ENCODE results near the gene ZNF581.

ZNF581 gene, protein sequence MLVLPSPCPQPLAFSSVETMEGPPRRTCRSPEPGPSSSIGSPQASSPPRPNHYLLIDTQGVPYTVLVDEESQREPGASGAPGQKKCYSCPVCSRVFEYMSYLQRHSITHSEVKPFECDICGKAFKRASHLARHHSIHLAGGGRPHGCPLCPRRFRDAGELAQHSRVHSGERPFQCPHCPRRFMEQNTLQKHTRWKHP

DNA sequence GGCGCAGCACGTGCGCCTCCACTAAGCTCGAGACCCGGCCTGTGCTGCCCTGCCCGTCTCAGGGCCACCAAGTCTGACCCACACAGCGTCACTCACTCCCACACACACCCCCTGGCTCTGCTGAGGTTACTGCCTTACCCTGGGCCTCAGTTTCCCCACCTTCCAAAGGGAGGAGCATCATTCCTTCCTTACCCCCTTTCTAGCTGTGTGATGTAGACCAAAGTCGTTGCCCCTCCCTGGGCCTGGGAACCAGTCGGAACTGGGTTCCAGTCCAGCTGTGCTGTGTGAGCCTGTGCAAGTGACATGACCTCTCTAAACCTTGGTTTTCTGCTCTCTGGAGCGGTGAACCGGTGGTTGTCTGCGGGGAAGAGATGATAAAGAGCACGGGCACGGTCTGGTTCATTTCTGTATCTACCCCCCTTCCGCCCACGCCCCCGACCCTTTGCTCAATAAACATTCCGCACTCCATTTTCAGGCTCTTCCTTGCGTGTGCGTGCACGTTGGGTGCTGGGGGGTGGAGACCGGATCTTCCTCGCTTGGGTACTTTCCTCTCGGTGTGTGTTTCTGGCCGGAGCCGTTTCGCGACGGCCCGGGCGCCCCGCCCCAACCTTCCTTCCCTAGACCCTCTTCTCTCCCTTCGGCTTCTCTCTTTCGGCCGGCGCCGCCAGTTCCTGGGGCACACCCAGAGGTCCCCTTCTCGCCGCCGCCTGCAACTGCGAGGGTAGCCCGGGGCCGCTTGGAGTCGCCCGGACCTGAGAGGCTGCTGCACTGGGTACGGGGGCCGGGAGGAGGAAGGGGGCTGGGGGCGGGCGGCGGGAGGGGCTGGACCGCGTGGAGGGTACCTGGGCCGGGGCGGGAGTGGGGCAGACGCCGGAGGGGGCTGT, at the start of gene ZNF581:
ZNF581 (plus strand) TSS at position 647 of the 884 bp plus-strand sequence. CDS start 923 bp downstream, outside the sequence.
- peak; percentile 74 for DNase-seq (ENCODE audit: low read depth)

DNA sequence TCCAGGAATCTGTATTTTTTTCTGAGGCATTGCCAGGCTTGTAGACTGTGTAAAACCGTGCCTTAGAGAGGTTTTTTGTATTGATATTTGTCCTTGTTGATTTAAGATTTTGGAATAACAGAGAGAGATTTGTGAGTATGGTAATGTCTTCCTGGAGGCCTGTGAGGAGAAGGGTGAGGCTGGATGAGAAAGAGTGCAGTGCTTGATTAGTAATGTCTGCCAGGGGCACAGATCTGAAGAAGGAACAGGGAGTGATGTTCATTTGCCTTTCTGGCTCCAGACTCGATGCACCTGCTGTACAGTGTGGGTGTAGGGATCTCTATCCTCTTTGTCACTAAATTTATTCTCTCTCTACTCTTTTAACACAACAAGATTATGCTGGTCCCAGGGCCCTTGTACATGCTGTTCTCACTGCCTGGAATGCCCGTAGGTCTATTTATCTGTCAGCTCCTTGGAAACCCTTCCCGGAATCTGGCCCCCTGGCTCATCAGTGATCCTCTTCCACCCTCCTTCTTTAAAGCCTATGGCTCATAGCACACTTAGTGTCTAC, 48.4 kb upstream of the ZNF581 start:
- DNase-seq (ENCODE audit: low read depth) = no peak

DNA sequence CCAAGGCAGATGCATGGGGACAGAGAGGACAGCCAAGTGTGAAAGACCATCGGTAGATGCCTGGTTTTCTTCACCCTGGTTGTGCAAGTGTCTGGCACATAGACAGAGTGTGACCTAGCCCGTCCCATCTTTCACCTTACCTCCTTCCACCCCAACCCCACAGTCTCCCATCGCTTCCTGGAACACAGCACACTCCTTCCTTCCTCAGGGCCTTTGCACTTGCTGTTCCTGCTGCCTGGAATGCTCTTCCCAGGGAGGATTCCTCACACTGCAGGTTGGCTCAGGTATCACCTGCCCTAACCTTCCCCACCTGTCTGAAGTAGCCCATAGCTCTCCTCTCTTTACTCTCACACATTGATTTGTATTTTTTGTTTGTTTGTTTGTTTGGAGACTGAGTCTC, 47.1 kb upstream of the ZNF581 start:
- no peak for DNase-seq (ENCODE audit: low read depth)

DNA sequence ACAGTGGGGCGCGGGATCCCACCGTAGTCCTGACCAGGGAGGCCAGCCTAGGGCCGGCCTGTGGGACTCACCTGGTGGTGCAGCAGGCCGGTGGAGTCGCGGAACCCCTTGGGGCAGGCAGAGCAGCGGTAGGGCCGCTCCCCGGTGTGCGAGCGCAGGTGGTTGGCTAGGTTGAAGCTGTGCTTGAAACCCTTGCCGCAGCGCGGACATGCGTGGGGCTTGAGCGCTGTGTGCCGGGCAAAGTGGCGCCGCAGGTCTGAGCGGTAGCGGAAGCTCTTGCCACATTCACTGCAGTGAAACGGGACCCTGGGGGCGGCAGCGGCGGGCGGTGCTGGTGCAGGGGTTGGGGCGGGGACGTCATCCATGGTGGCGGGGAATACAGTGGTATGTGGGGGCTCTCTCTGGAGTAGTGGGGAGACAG, 45.9 kb upstream of the ZNF581 start:
- DNase-seq (ENCODE audit: low read depth) = no peak

DNA sequence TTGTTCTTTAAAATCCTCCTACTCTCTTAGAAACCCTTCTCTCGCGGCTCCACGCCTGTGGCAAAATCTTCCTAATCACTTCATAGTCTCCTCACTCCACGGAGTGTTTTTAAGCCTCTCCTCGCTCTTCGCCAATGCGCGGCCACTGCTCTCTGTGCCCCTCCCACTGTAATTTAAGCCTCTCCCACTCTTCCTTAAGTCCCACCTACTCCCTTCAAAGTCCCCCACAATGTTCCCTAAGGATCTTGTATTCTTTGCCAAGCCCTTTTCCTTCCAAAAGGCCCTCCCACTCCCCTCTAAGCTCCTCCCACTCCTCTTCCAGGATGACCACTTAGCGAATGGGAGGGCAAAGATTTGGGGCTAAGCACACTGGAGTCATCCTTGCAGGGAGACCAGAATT, 45.4 kb upstream of the ZNF581 start:
- no peak for DNase-seq (ENCODE audit: low read depth)

DNA sequence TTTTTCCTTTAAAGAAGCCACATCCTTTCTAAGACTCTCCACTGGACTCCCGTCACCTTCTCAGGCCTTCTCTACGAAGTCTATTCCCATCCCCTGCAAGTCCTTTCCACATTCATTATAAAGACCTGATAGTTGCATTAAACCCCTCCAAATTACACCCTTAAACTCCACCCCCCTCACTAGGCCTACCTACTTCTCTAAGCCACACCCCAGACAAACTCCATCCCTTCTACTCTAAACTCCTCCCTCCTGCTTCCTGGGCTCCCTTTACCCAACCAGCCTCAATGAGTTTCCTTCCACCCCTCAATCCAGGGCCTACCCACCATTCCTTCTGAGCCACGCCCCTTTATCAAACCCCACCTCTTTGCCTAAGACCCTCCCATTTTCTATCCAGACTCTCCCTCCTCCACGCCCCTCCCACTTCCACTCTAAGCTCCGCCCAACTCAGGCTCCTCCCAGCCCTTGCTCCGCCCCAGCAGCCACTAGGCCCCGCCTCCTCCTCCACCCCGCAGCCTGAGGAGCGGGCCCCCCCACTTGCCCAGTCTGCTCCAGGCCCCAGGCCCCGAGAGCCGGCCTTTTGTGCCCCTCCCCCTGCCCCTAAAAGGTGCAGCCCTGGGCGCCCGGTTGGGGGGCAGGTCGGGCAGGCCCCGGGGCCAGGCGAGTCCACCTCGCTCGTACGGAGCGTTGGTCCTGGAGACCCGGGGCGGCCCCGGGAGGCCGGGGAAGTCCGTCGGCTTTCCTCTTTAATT, 44.6 kb upstream of the ZNF581 start:
- DNase-seq (ENCODE audit: low read depth) = peak; percentile 85

DNA sequence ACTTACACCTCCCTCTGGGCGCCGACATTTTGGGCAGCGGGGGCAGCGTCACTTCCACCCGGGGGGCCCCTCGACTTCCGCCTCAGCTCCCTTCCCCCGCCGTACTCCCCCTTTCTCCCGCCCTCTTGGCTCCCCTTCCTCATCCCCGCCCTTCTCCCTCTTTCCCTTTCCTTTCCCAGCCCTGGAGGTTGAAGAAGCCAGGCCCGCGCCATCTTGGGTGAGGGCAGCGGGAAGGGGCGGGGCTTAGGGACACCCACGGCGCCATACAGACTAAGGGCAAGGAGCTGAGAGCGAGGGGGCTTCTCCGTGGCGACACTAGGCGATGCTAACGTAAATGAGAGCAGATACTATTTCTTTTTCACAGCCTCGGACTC, 44.0 kb upstream of the ZNF581 start, which contains the start of gene FIZ1:
FIZ1 (minus strand) TSS at position 50 of the 374 bp plus-strand sequence. CDS start 1,652 bp downstream, outside the sequence.
- peak; percentile 94 for DNase-seq (ENCODE audit: low read depth)

DNA sequence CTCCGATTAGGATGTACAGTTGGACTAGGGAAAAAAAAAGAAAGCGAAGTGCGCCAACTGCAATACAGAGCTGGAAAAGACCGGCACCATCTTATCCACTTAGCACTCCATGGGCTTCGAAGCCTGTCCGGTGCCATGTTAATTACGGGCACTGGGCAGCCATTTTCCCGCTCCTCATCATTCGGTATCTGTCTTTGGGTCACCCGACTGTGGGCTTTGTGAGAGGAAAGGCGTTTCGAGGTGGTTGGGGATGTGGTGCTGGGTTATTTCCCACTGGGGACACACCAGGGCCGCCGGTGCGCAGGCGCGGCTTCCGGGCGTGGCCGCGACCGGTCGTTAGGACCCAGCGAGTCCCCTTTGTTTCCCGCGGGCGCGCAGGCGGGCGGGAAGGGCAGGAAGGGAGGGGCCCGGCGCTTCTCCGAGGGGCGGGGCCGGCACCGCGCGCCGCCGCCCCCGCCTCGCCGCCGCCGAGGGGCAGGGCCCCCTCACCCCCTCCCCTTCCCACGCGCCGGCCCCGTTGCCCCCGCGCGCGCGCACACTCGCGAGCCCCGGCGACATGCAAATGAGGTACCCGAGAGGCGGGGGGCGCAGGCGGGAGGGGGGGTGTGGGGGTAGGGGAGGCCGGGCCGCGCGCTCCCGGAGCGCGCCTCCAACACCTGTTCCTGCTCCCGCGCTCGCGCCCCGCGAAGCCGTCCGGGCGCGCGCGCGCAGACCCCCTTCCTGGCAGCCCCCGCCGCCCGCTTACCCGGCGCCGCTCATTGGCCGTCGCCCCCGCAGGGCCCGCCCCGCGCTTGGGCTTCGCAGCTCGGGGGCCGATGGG, 43.4 kb upstream of the ZNF581 start, which contains the start of gene ZNF524:
ZNF524 (plus strand) TSS at position 447 of the 820 bp plus-strand sequence. CDS start 1,825 bp downstream, outside the sequence.
- peak; percentile 74 for DNase-seq (ENCODE audit: low read depth)

DNA sequence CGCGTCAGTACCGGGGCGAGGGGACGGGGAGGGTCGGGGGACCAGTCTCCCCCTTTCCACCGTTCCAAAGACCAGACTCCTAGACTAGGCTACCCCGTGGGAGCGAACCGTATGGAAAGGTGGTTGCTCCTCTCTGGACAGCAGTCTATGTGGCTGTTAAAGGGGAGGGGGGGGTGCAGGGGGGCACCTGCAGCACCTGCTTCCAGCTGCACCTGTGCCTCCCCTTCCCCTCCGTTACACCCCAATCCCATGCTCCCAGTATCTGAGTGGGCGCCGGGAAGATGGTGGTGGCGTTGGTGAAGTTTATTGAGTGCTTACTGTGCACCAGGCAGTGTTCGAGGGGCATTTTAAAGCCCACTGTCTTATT, 42.8 kb upstream of the ZNF581 start:
- no peak for DNase-seq (ENCODE audit: low read depth)

DNA sequence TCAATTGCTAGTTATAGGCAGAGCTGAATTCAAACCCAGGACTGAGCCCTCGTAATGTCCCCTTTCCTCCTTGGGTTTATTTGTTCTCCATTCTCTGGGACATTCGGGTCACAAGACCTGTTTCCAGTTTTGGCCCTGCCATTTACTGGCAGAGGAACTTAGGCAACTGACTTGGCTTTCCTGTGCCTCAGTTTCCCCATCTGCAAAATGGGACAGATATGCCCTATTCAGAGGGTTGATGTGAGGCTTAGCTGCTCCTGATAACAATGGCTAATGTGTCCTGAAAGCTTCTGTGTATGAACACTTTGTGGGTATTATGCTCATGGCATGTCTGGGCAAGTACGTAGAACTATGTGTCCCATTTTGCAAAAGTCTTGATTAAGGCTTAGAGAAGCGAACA, 42.4 kb upstream of the ZNF581 start:
- no peak for DNase-seq (ENCODE audit: low read depth)

DNA sequence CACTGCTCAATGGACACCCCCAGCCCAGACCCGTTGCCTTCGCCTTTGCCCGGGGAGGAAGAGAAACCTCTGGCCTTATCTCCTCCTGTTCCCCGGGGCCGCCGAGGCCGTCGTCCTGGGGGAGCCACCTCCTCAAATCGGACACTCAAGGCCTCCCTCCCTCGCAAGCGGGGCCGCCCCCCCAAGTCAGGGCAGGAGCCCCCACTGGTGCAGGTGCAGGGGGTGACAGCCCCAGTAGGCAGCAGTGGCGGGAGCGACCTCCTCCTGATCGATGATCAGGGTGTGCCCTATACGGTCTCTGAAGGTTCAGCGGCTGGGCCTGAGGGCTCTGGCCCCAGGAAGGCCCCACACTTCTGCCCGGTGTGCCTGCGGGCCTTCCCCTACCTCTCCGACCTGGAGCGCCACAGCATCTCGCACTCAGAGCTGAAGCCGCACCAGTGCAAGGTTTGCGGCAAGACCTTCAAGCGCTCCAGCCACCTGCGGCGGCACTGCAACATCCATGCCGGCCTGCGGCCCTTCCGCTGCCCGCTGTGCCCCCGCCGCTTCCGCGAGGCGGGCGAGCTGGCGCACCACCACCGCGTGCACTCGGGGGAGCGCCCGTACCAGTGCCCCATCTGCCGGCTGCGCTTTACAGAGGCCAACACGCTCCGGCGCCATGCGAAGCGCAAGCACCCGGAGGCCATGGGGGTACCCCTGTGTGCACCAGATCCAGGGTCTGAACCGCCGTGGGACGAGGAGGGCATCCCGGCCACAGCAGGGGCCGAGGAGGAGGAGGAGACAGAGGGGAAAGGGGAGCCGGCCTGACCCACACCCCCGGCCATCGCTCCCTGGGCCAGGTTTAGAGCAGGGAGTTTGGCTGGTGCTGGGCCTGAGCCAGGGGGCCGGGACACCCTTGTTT, 41.1 kb upstream of the ZNF581 start:
- DNase-seq (ENCODE audit: low read depth) = no peak

DNA sequence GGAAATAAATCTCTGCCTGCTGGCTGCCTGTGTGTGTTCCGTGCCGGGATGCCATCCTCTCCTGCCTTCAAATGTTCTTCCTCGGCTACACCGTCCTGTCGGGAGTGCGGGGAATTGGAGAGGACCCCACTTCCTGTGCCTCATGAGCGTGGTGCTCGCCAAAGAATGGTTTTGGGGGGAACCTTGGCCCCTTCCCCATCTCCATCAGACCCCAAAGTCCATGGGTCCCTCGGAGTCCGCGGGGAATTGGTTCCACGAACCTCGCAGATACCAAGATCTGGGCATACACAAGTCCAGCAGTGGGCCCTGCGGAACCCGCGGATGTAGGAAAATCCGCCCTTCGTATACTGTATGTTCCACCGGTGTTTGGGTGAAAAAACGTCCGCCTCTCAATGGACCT, 40.3 kb upstream of the ZNF581 start:
- no peak for DNase-seq (ENCODE audit: low read depth)

DNA sequence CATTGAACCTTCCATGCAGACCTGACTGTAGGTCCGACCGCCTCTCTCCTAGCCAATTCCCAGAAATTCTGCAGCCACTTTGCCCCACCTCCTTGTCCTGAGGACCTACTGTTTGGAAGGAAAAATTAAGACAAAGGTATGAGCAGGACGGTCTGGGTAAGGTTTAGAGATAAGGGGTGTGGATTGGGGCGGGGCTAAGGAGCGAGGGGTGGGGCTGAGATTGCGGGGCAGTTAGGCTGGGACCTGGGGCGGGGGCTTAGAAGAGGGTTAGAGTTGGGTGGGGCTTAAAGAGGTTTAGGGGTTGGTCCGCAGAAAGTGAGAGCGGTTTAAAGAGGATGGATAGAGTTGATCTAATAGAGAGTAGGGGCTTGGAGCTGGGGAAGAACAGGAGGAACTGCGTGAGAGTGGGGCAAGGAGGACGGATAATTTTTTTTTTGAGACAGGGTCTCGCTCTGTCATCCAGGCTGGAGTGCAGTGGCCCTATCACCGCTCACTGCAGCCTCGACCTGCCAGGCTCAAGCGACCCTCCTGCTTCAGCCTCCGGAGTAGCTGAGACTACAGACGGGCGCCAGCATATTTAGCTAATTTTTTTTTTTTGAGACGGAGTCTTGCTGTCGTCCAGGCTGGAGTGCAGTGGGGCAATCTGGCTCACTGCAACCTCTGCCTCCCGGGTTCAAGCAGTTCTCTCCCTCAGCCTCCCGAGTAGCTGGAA, 39.7 kb upstream of the ZNF581 start:
- DNase-seq (ENCODE audit: low read depth) = no peak

DNA sequence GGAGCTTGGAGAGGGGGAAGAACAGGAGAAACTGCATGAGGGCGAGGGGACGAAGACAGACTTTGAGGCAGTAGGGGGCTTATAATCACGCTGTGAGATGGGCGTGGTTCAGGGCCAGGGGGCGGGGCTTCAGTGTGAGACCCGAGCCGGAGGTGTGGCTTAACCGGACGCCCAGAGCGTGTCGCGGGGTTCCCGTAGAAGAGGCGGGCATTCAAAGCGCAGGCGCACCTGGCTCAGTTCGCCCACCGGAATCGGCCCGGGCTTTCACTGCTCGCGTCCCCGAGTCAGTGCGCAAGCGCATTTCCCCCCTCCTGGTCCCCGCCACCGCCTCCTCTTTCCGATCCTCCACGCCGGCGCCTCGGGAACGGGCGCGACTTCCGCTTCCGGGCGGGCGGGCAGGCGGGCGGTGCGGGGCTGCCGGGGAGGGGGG, 38.2 kb upstream of the ZNF581 start:
- peak; percentile 98 for DNase-seq (ENCODE audit: low read depth)

DNA sequence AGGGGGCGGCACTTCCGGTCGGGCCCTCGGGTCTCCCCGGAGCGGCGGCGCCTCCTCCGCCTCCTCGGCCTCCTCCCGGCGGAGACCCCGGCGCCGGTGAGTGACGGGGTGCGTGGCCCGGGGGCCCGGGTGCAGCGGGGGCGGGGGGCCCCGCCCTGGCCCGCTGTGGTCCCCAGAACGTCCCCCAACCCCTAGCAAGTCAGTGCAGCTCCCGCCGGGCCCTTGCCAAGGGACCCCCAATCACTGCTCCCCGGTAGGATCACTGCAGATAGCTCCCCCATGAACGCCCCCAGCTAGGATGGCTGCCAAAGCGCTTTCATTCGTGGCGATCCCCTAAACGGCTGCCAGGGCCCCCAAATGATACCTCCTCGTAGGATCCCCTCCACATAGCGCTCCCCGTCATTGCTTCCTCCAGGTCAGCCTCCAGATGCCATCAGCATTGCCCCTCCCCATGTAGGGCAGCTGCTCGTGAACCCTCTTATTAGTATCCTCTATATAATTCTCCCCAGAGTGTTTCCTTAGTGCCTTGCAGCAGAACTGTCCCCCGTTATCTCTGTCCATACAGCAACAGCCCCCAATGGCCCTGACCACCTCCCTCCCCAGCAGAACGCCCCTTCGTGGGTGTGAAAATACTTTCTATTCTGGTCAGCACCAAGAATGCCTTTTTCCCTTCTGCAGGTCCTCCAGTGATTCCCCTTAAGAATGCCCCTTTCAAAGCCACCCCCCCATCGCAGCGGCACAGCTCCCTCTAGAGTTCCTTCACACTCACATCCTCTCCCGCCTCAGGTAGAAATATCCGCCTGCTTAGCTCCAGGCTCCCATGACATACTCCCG, 37.6 kb upstream of the ZNF581 start, which contains the start of gene ZNF865:
ZNF865 (plus strand) TSS at position 11 of the 834 bp plus-strand sequence. CDS start 7,972 bp downstream, outside the sequence.
- DNase-seq (ENCODE audit: low read depth) = peak; percentile 61

DNA sequence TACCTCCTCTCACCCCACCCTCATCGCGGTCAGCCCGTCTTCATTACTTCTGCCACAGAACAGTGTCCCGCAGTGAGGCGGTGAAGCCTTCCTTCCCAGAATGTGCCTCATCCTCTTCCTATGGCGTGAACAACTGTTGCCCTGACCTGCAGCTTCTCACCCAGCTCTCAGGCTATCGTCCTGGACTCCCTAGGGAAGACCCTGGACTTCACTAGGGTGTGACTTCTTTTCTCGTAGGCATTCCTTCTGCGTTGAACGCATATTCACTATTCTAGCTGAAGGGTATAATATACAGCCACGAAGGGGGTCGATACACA, 37.0 kb upstream of the ZNF581 start:
- DNase-seq (ENCODE audit: low read depth) = no peak

DNA sequence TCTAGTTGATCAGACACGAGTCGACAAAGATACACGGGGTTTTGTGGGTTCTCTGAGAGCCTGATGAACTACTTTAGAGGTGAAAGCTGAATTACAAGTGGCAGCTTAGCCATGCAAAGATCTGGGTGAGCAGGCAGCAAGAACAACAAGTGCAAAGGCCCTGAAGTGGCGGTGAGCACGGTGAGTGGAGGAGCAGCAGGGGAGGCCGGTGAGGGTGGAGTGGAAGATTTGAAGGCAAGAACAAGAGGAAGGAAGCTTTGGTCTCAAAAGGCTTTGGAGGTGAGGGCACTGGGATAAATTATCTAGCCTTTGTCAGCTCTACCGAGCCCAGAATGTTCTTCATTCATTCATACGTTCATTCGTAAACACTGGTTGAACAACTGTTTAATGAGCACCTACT, 36.6 kb upstream of the ZNF581 start:
- DNase-seq (ENCODE audit: low read depth) = no peak

DNA sequence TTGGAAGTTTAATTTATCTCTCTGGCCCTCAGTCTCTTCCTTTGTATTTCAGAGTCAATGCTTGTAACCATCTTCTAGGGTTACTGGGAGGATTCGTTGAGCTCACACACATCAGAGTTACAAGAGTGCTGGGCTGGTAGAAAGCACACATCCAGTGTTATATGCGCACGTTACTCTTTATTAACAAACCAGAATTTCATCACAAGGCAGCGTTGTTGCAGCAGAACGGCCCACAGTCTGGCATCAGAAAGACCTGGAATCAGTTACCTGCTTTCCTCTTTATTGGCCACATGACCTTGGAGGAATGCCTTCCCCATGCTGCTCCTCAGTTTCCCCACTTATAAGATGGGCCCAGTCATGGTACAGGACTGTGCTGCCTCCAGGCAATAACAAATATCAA, 34.1 kb upstream of the ZNF581 start:
- no peak for DNase-seq (ENCODE audit: low read depth)

Measured in activated T-helper 9 cell treated with anti-CD3 and anti-CD28 coated beads, Interleukin-2, amount 50 U/mL, for 16 hours (primary cell).